ENCODE data around the gene LHFPL4. TPM values are rescaled to one million over a fixed set of nuclear protein-coding genes. Genes with fewer than 3 reads are reported as not detected.

Gene LHFPL4
- total RNA-seq, 1 donor from 2014 or later = not detected

- Histone ChIP-seq H3K9me3 (no peaks in the 10 kb centered on the region), H3K4me1 (no peaks in the 10 kb centered on the region), H3K27me3 (no peaks in the 10 kb centered on the region), H3K4me3 (no peak overlapping the region), H3K36me3 (peaks cover 96% of the 10 kb centered on the region), H3K27ac (no peak overlapping the region)
- intact Hi-C loops (cut with DNase I) = no loop called here
- no peak for ATAC-seq
- DNase-seq = no peak
- no peak for TF ChIP-seq CTCF (IDR thresholded peaks at IDR 0.05)
Measured at GRCh38 chr3:9455596-9456131, 98.0 kb downstream of the LHFPL4 start.

- no peak for ATAC-seq
- Histone ChIP-seq H3K27ac (no peak overlapping the region), H3K36me3 (peaks cover 96% of the 10 kb centered on the region), H3K4me3 (no peak overlapping the region), H3K27me3 (no peaks in the 10 kb centered on the region), H3K9me3 (no peaks in the 10 kb centered on the region), H3K4me1 (no peaks in the 10 kb centered on the region)
- DNase-seq = no peak
- no peak for TF ChIP-seq CTCF (IDR thresholded peaks at IDR 0.05)
- intact Hi-C loops (cut with DNase I) = no loop called here
Measured at GRCh38 chr3:9452417-9452816, 101.2 kb downstream of the LHFPL4 start.

- no peak for DNase-seq
- peaks cover 96% of the 10 kb centered on the region for H3K36me3 ChIP-seq
- H3K27me3 ChIP-seq = no peaks in the 10 kb centered on the region
- H3K27ac ChIP-seq = no peak overlapping the region
- no peak for TF ChIP-seq CTCF (IDR thresholded peaks at IDR 0.05)
- no peak for ATAC-seq
- no peaks in the 10 kb centered on the region for H3K4me1 ChIP-seq
- intact Hi-C loops (cut with DNase I) = no loop called here
- no peak overlapping the region for H3K4me3 ChIP-seq
- H3K9me3 ChIP-seq = no peaks in the 10 kb centered on the region
Measured at GRCh38 chr3:9450991-9451390, 102.6 kb downstream of the LHFPL4 start.

- ATAC-seq (no peak), DNase-seq (no peak)
- Histone ChIP-seq H3K36me3 (peaks cover 96% of the 10 kb centered on the region), H3K27me3 (no peaks in the 10 kb centered on the region), H3K9me3 (no peaks in the 10 kb centered on the region), H3K4me3 (no peak overlapping the region), H3K27ac (no peak overlapping the region), H3K4me1 (no peaks in the 10 kb centered on the region)
- TF ChIP-seq CTCF (IDR thresholded peaks at IDR 0.05) = no peak
- intact Hi-C loops (cut with DNase I) = no loop called here
Measured at GRCh38 chr3:9450126-9450525, 103.5 kb downstream of the LHFPL4 start.

GRCh38 chr3:9448643-9449042 is 105.0 kb downstream of the LHFPL4 start:
- no peaks in the 10 kb centered on the region for H3K27me3 ChIP-seq
- no peaks in the 10 kb centered on the region for H3K4me1 ChIP-seq
- H3K36me3 ChIP-seq = peaks cover 96% of the 10 kb centered on the region
- no peak for TF ChIP-seq CTCF (IDR thresholded peaks at IDR 0.05)
- no peak overlapping the region for H3K27ac ChIP-seq
- no peaks in the 10 kb centered on the region for H3K9me3 ChIP-seq
- ATAC-seq (no peak), DNase-seq (no peak)
- intact Hi-C loops (cut with DNase I) = loop anchor here (10.0 kb wide), 1 partner anchor 74 kb away; no protein-coding TSS in a partner anchor
- no peak overlapping the region for H3K4me3 ChIP-seq

Other genes starting within 250 kb of the LHFPL4 start
- 34.8 TPM for gene THUMPD3, start 190.8 kb downstream of the LHFPL4 start, total RNA-seq
- gene SETD5, start 156.2 kb downstream of the LHFPL4 start, total RNA-seq = 124 TPM
- gene MTMR14, start 95.7 kb upstream of the LHFPL4 start, total RNA-seq = 49.2 TPM
- gene CPNE9, start 150.0 kb upstream of the LHFPL4 start, total RNA-seq = 0.90 TPM
- gene BRPF1, start 177.9 kb upstream of the LHFPL4 start, total RNA-seq = 23.7 TPM
- 17.2 TPM for gene OGG1, start 196.1 kb upstream of the LHFPL4 start, total RNA-seq
- gene CAMK1, start 216.1 kb upstream of the LHFPL4 start, total RNA-seq = 35.7 TPM
- gene TADA3, start 238.7 kb upstream of the LHFPL4 start, total RNA-seq = 55.8 TPM
- 148 TPM for gene ARPC4, start 239.3 kb upstream of the LHFPL4 start, total RNA-seq